Gastrocnemius medialis (tissue), 4 donors: ENCODE results near the gene ATL1. TPM values are rescaled to one million over a fixed set of nuclear protein-coding genes. Genes with fewer than 3 reads are reported as not detected.

Source experiments
- ATAC-seq, 2 donors: fragments of 150-250 bp; one replicate each; pipeline ENCODE4 v1.9.1; 2016
- DNase-seq, 2 donors: peaks; one replicate each; pipeline ENCODE4 v3.0.0-alpha.2; 2019
- H3K27ac ChIP-seq, 4 donors: fragments of 200-600 bp; sonication (generic); 1 replicate in 1 of 4; 2 replicates in 3 of 4; pipeline ENCODE4 v1.5.1; 2016 to 2018; ENCODE audit warnings: mild to moderate bottlenecking in 2 of 4, moderate library complexity in 1 of 4
- H3K27me3 ChIP-seq, 3 donors: fragments of 200-600 bp; sonication (generic) in 2 of 3; 1 replicate in 1 of 3; 2 replicates in 2 of 3; pipeline versions ENCODE4 v1.5.1 to v1.6.0; 2016 to 2019; ENCODE audit warnings: mild to moderate bottlenecking in 1 of 3, moderate library complexity in 1 of 3
- H3K36me3 ChIP-seq, 2 donors: fragments of 200-600 bp; sonication (generic) in 1 of 2; one replicate each; pipeline ENCODE4 v1.5.1; 2017 to 2018
- H3K4me1 ChIP-seq, 2 donors: fragments of 200-600 bp; sonication (generic) in 1 of 2; one replicate each; pipeline ENCODE4 v1.5.1; 2016 to 2017; ENCODE audit warnings: mild to moderate bottlenecking in 2 of 2
- H3K4me3 ChIP-seq, 4 donors: fragments of 200-600 bp; sonication (generic) in 3 of 4; 1 replicate in 1 of 4; 2 replicates in 3 of 4; pipeline ENCODE4 v1.5.1; 2016 to 2019; ENCODE audit warnings: mild to moderate bottlenecking in 2 of 4
- H3K9me3 ChIP-seq, 3 donors: fragments of 200-600 bp; sonication (generic) in 2 of 3; 1 replicate in 1 of 3; 2 replicates in 2 of 3; pipeline ENCODE4 v1.5.1; 2016 to 2019
- POLR2A ChIP-seq, 2 donors: fragments of 450-650 bp; IDR thresholded peaks; one replicate each; pipeline ENCODE4 v1.6.1; 2017; ENCODE audit warnings: antibody characterized with exemption in 2 of 2, mild to moderate bottlenecking in 2 of 2, moderate library complexity in 2 of 2
- in situ Hi-C, 4 donors: fragments of 200-750 bp; cut with MboI; loops; one replicate each; pipeline versions ENCODE4 v1.15.0 to v1.8.0; 2017; ENCODE audit warnings: low sequenced_read_pairs in 4 of 4
- intact Hi-C: fragments of 100-400 bp; cut with DNase I; formaldehyde crosslinking; loops from one replicate; pipeline ENCODE4 v1.15.1; 2023; ENCODE audit warnings: low total_unique reads
- total RNA-seq, 4 donors: library from RNA; depleted of rRNA; stranded (reverse); fragments of >200 nt; gene quantifications; one replicate each; pipeline versions ENCODE4 v1.1.0 to v1.2.3, GENCODE V29; 2016
- TF ChIP-seq, protein P1 (sequence below), 5 experiments: fragments of 450-650 bp in 3 of 5; fragments of 200-600 bp in 2 of 5; sonication (generic) in 2 of 5; IDR thresholded peaks in 4 of 5; conservative IDR thresholded peaks in 1 of 5; 1 replicate in 4 of 5; 2 replicates in 1 of 5; pipeline ENCODE4 v1.5.1; 2016 to 2019; ENCODE audit warnings: antibody characterized with exemption in 5 of 5, mild to moderate bottlenecking in 3 of 5, moderate library complexity in 3 of 5

ATL1 gene
- total RNA-seq, 4 donors from 2014 or later = 0.15 to 1.3 (median 0.58) TPM

DNA sequence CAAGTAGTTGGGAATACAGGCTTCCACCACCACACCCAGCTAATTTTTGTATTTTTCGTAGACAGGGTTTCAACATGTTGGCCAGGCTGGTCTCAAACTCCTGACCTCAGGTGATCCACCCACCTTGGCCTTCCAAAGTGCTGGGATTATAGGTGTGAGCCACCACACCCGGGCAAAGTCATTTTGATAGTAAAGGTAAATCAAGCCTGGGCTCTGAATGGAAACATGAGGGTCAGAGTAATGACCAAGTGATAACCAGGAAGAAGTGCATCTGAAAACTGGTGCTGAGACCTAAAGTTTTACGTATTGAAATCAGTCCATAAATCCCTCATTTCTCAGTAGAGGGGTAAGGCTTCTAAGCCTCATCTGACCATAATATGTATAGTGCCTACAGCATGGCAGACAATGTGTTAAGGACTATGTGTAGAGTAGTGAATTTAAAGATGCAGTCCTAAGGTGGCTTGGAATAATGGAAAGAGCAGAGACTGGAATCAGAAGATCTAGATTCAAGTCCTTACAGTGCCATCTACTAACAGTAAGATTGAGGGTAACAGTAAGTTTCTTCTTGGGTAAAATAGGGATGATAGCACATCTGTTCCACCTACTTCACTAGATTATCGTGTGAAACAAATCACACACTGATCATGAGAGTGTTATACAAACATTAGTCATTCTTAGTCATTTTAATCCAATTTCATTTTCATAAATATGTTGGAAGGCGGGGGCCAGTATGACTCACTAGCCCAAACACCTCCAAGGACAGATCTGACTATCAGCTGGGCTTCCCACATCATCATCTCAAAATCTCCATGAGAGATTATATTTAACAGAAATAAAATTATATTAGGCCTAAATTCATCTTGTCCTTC, 38.8 kb upstream of the ATL1 start:
- Histone ChIP-seq H3K4me1 (peaks cover 0 to 4% of the 10 kb centered on the region in 2 donors), H3K36me3 (no peaks in the 10 kb centered on the region), H3K9me3 (no peaks in the 10 kb centered on the region), H3K4me3 (no peak overlapping the region), H3K27me3 (no peaks in the 10 kb centered on the region), H3K27ac (peak overlapping the region in 2 of 4 donors; percentile 33 to 36)
- TF ChIP-seq, protein P1, sequence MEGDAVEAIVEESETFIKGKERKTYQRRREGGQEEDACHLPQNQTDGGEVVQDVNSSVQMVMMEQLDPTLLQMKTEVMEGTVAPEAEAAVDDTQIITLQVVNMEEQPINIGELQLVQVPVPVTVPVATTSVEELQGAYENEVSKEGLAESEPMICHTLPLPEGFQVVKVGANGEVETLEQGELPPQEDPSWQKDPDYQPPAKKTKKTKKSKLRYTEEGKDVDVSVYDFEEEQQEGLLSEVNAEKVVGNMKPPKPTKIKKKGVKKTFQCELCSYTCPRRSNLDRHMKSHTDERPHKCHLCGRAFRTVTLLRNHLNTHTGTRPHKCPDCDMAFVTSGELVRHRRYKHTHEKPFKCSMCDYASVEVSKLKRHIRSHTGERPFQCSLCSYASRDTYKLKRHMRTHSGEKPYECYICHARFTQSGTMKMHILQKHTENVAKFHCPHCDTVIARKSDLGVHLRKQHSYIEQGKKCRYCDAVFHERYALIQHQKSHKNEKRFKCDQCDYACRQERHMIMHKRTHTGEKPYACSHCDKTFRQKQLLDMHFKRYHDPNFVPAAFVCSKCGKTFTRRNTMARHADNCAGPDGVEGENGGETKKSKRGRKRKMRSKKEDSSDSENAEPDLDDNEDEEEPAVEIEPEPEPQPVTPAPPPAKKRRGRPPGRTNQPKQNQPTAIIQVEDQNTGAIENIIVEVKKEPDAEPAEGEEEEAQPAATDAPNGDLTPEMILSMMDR (IDR thresholded peaks at IDR 0.05 in 4 of 5, conservative IDR thresholded peaks at IDR 0.05 in 1 of 5) = no peak
- no peak for TF ChIP-seq POLR2A (IDR thresholded peaks at IDR 0.05)
- ATAC-seq = peak in 1 of 2 donors; percentile 66
- DNase-seq = no peak
- in situ Hi-C loops (loop anchor here in 1 of 4 donors (10.0 kb wide), 1 partner anchor 196 kb away; no protein-coding TSS in a partner anchor), intact Hi-C loops (no loop called here)

DNA sequence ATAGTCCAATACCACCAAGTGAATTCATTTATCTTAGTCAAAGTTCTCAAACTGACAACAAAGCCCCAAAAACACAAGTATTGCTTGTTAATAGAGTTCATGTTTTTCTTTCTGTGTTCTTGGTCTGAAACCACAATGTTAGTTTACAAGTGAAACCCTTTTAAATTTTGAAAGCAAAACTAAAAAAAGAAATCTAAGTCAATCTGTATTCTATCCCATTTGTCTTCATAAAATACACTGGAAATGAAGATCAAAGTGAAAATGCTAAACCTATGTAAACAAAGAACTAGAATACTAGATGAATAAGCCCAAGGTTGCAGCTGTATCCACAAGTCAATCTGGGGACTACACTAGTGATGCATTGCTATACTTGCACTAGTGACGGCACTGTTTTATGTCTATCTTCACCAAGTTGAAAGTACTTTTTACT, 38.0 kb upstream of the ATL1 start:
- Histone ChIP-seq H3K4me1 (peaks cover 0 to 4% of the 10 kb centered on the region in 2 donors), H3K27ac (no peak overlapping the region), H3K4me3 (no peak overlapping the region), H3K9me3 (no peaks in the 10 kb centered on the region), H3K36me3 (no peaks in the 10 kb centered on the region), H3K27me3 (no peaks in the 10 kb centered on the region)
- in situ Hi-C loops (loop anchor here in 1 of 4 donors (10.0 kb wide), 1 partner anchor 197 kb away; no protein-coding TSS in a partner anchor), intact Hi-C loops (no loop called here)
- ATAC-seq (no peak), DNase-seq (no peak)
- TF ChIP-seq, protein P1 (IDR thresholded peaks at IDR 0.05 in 4 of 5, conservative IDR thresholded peaks at IDR 0.05 in 1 of 5) = no peak
- TF ChIP-seq POLR2A (IDR thresholded peaks at IDR 0.05) = no peak

DNA sequence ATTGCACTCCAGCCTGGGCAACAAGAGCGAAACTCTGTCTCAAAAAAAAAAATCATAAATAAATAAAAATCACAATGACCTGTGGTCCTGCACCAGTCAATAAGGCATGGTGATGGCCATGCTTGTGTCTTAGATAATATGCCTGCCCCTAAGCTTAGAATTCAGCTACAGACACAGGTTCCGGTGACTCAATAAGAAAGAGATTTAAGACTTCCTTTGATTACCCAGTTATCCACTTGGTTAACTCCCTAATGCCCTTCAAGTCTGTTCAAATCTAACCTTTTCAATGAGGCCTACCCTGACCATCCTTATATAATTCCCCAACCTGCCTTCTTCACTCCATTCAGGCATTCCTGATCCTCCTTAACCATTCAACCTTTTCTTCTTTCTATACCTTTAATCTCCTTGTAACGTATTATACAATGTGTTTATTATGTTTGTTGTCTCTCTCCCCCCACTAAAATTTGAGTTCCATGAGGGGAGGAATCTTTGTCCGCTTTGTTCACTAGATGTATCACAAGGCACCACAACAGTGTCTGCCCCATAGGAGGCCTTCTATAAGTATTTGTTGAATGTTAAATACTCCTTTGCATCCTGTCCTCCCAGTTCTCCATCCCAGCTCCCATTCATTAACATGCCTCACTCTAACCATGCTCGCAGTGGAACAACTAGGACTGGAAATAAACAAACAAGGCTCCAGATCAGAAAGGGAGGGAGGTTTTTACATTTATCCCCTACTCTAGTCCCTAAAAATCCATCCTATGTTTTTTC, 36.5 kb upstream of the ATL1 start:
- in situ Hi-C loops (loop anchor here in 1 of 4 donors (10.0 kb wide), 1 partner anchor 199 kb away; no protein-coding TSS in a partner anchor), intact Hi-C loops (no loop called here)
- no peak overlapping the region for H3K27ac ChIP-seq
- peaks cover 0 to 6% of the 10 kb centered on the region in 2 donors for H3K4me1 ChIP-seq
- no peaks in the 10 kb centered on the region for H3K27me3 ChIP-seq
- no peaks in the 10 kb centered on the region for H3K9me3 ChIP-seq
- H3K4me3 ChIP-seq = no peak overlapping the region
- DNase-seq (no peak), ATAC-seq (no peak)
- H3K36me3 ChIP-seq = no peaks in the 10 kb centered on the region
- TF ChIP-seq, protein P1 (IDR thresholded peaks at IDR 0.05 in 4 of 5, conservative IDR thresholded peaks at IDR 0.05 in 1 of 5) = no peak
- TF ChIP-seq POLR2A (IDR thresholded peaks at IDR 0.05) = no peak

DNA sequence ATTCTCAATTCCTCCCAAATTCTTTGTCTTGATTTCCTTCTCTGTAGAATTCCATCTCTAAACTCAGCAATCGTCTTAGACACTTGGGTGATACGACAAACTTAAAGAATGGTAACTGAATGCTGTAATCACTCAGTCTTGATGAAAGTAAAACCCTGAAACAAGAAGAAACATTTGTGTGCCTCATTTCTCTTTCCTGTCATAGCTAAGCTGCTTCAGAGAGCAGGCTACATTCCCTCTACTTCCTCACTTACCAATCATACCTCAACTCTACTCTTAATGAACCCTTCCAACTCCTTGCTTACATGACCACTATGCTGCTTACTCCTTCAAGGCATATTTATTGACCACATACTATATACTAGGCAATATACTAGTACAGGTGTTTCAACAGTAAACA, 35.9 kb upstream of the ATL1 start:
- Histone ChIP-seq H3K27me3 (no peaks in the 10 kb centered on the region), H3K4me3 (no peak overlapping the region), H3K36me3 (no peaks in the 10 kb centered on the region), H3K4me1 (peaks cover 0 to 6% of the 10 kb centered on the region in 2 donors), H3K27ac (no peak overlapping the region), H3K9me3 (no peaks in the 10 kb centered on the region)
- ATAC-seq = no peak
- in situ Hi-C loops (loop anchor here in 1 of 4 donors (10.0 kb wide), 1 partner anchor 199 kb away; no protein-coding TSS in a partner anchor), intact Hi-C loops (no loop called here)
- no peak for DNase-seq
- no peak for TF ChIP-seq POLR2A (IDR thresholded peaks at IDR 0.05)
- TF ChIP-seq, protein P1 (IDR thresholded peaks at IDR 0.05 in 4 of 5, conservative IDR thresholded peaks at IDR 0.05 in 1 of 5) = no peak
